ENCODE measurements around the gene SYNE2.
"Not testable (repeated sequence)": the region's sequence is repeated elsewhere in the genome, so short reads cannot be mapped to it uniquely, and the experiment has no call there.

Gene SYNE2

DNA sequence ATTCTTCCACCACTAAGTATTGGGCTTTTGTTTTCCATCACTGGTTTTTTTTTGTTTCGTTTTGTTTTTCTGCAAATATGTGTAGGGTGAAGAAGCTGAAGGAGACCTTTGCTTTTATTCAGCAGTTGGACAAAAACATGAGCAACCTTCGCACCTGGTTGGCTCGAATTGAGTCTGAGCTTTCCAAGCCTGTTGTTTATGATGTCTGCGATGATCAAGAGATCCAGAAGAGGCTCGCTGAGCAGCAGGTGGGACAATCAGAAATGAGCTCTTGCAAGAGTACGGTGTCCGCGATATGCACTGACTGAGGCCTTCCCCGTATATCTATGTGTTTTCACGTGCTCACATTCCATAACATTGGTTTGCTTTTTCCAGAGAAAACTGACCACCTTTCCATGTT lies 349.9 kb downstream of the SYNE2 start:
- DNase-seq: no peak

DNA sequence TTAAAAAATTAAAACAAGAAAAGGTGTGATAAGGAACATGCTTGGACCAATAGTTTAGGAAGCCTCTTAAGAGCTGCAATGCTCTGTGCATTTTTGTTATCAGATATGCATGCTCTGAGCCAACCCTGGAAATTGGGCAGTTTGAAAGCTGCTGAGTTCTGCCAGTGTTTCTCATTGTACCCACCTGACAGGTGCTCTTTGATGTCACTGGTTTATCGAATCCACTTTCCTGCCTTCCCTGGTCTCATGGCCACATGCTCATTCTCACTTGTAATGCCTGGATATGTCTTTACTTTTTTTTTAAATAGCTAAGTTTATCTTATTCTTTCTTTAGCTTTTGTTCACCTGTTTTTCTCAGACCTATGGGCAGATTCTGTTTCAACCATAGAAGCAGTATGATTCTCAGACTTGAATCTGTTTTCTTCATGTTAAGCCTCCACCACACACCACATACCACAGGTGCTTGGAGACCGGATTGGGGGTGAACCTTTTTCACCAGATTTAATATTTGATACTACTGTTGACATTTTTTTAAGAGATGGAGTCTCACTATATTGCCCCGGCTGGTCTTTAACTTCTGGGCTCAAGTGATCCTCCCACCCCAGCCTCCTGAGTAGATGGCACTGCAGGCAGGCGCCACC lies 350.7 kb downstream of the SYNE2 start:
- no peak for DNase-seq

DNA sequence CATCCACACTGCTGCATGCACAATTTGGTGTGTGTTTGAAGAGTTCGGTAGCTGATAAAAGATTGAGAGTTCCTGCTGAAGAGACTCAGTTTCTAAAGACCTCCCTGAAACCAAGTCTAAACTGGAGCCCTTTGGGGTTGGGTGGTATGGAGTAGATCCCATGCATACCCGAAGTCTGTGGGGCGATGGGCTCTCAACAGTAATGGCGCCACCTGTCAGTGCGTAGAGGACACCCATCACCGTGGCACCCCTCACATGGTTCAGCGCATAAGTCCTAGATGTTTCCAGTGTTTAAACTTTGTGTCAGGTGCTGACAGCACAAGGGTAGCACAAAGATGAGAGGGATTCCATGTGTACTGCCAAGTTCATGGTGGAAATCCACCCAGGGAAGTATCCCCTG lies 355.5 kb downstream of the SYNE2 start:
- DNase-seq: no peak

DNA sequence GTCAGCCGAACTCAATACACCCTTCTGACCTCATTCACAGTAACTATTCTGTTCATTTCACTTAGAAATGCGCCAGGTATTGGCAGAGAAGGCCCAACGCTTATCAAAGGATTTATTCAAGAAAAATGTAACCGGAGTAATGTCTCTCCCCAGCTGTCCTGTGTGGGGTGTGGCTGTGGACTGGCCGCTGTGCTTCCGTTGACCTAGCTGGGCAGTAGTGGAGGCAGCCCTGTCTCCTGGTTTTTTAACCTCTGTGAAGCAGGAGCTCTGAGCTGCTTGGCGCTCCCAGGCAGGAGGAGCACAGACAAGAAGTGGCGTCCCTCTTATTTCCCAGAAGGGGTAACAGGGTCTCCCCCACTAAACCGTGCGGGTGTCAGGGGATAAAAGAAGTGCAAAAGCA lies 356.2 kb downstream of the SYNE2 start:
- no peak for DNase-seq

DNA sequence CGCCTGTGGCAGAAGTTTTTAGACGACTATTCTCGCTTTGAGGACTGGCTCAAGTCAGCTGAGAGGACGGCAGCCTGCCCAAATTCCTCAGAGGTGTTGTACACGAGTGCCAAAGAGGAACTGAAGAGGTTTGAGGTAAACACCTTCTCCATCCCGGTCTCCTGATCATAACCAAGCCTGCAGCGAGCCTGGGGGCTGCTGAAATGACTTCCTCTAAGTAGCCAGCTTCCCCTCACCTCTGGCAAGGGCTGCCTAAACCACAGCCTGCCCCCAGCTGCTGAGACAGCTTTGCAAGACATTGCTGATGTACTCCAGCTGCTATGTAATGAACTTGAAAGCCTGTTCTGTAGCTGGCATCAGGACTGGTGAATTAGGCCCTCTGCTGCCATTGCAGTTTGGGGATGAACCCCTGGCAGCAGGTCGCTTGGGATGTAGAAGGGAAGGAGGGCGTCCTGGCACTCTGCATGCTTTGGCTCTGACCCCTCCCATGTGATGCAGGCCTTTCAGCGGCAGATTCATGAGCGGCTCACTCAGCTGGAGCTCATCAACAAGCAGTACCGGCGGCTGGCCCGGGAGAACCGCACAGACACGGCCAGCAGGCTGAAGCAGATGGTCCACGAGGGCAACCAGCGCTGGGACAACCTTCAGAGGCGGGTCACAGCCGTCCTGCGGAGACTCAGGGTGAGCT lies 356.8 kb downstream of the SYNE2 start:
- DNase-seq: no peak

DNA sequence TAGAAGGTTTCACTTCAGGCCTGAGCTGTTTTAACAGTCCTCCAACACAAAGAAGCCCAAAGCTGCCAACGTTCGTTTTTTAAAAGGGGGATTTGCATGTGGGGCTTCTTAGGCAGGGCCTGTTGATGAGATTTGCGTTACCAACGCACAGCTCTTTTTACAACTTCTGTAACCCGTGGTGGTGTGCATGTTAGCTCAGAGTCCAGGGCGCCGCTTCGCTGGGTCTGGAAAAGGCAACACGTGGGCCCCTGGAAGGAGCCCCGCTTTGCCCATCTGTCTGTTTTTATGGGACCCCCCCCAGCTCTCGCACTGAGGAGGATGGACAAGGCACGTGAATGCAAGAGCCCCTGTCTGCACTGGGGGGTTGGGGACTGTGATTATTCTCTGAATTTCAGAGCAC lies 357.4 kb downstream of the SYNE2 start:
- no peak for DNase-seq

DNA sequence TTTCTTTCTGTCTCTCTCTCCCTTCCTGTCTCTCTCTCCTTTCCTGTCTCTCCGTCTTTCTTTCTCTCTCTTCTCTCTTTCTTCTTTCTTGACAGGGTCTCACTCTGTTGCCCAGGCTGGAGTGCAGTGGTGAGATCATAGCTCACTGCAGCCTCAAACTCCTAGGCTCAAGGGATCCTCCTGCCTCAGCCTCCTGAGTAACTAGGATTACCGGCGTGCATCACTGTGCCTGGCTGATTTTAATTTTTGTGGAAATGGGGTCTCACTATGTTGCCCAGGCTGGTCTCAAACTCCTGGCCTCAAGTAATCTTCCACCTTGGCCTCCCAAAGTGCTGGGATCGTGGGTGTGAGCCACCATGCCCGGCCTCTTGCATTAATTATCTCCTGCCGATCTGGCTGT lies 358.1 kb downstream of the SYNE2 start:
- DNase-seq: not testable (repeated sequence)

DNA sequence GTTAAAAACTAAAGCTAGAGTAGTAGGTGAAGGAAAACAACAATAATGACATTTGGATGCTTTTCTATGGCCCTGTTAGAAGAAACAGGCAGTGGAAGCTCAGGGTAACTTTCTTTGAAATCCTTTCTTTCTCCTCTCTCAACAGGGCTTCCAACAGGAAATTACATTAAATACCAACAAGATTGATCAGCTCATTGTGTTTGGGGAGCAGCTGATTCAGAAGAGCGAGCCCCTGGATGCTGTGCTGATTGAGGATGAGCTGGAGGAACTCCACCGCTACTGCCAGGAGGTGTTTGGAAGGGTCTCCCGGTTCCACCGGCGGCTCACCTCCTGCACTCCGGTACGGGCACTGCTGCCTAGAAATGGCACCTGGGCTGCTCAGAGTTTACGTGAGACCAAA lies 359.9 kb downstream of the SYNE2 start:
- DNase-seq: no peak

DNA sequence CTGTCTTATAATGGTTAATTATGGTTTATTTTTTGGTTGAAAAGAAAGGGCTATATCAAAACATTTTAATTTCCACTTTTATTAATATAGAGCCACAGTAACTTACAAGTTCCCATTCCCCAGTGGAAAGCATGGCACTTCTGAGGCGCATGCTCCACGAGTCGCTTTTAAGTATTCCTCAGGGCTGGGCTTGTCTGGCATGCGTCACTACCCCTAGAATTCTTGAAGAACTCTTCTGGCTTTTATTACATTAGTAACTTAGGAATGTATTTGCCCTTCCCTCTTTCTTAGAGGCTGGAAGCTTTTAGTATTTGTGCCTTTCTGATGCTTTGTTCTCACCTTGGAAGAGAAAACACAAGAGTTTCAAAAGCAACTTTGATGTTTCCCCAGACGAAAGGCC lies 360.3 kb downstream of the SYNE2 start:
- no peak for DNase-seq

DNA sequence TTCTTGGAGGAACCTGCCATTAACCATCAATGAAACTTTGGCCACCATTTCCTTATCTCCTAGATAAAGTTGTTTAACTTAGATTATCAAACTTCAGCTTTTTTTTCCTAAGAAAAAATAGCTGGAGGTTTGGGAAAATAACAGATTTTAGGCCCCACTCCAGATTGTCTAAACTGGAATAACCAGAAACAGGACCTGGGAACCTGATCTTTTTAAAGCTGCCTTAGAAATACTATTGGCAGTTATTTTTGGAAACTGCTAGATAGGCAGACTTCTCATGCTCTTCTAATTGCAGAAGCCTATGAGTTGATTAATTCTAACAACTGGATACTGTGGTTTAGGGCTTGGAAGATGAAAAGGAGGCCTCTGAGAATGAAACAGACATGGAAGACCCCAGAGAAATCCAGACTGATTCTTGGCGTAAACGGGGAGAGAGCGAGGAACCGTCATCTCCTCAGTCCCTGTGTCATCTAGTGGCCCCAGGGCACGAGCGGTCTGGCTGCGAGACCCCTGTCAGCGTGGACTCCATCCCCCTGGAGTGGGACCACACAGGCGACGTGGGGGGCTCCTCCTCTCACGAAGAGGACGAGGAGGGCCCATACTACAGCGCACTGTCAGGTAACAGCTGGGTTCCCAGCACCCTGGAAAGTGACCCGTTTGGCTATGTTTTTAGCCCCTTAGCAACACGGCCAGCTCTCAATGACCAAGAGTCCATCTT lies 361.2 kb downstream of the SYNE2 start:
- no peak for DNase-seq

DNA sequence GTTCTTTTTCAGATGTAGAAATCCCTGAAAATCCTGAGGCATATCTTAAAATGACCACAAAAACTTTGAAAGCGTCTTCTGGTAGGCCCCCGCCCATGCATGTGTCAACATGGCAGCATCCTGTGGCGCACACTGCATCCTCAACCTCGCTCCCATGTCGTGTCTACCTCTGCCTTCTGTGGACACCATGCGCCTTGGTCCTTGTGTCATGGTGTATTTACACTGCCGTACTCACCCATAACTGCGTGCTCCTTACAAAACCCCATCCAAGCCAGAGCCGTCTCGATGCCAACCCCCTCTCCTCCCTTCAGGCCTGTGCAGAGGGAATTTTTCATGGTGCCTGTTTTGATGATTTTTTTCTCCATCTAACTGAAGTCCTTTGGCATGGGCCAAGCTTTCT lies 362.5 kb downstream of the SYNE2 start:
- no peak for DNase-seq

DNA sequence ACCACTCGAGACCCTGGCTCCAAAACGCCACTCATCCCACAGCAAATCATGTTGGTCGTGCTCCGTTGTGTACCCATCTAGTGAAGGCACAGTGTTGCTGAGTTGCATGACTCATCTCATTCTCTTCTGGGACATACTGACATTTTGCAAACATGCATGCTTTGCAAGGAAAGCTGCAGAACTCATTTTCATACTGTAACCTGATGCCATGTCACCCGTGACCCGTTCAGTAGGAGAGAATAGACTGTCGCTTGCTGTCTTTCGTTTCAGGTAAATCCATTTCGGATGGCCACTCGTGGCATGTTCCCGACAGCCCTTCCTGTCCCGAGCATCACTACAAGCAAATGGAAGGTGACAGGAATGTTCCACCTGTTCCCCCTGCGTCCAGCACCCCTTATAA lies 363.2 kb downstream of the SYNE2 start:
- no peak for DNase-seq

DNA sequence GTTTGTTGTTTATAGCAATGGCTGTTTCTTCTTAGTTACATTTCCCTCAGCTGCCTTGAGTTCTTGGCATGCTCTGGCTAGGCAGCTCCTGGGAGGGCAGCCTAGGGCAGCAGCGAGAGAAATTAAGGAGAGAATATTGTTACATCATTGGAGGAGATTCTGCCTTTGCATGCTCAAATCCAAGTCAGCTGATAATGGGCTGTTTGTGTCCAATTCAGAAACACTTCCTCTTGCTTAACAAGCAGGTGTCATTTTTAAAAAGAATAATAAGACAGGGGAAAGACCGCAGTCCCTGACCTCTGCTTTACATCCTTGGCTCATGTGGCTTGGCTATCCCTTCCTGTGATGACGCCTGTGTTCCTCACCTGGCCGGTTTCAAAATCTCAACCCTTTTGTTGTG lies 364.5 kb downstream of the SYNE2 start:
- DNase-seq: peak; percentile 61

DNA sequence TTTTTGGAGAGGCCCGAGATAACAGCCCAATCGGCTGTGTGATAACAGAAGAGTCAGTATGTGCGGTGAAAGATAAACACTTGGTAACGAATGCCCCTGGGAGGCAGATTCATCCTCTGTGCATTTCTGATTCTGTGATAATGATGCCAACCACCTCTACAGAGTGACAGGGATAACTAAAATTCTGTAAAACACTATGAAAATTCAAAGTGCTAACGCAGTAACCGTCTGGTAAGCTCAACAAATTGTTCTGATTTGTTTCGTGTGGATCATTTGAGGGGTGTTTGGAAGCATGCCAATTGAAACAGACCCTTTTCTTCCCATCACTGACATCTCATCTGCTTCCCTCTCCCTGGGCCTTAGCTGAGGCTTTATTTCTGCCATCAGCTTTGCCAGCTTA lies 365.0 kb downstream of the SYNE2 start:
- DNase-seq: peak; percentile 18

DNA sequence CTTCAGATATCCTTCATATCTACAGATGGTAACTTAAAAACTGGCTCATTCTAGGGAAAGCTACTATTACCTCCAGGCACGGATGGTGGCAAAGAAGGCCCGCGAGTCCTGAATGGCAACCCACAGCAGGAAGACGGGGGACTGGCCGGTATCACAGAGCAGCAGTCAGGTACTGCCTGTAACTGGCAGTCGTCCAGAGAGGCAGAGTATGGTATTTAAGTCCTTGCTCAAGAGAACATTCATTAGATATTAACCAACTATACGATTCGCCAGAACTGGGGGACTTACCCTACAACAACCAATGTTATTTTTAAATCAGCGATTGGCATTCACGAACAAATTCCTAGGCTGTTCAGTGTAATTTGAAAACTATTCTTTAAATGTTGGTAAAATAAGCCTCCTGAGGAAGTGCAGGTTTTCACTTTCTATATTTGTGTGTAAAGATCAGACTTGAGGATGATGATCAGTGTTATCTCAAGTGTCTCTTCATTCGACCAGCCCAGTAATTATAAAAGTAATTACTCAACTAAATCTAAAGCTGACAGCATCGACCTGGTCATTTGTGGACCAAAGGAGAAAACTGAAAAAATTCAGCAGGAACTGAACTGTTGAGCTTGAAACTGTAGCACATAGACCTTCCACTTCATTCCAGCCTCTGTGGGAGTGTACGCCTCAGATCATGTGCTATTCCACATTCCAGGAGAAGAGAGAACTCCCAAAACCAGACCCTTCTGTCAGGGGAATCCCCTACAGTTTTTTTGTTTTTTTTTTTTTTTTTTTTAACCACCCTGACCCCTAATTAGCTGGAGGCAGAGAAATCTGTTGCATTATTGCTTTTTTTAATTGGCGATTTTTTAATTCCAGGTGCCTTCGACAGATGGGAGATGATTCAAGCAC lies 365.8 kb downstream of the SYNE2 start:
- peak; percentile 85 for DNase-seq

DNA sequence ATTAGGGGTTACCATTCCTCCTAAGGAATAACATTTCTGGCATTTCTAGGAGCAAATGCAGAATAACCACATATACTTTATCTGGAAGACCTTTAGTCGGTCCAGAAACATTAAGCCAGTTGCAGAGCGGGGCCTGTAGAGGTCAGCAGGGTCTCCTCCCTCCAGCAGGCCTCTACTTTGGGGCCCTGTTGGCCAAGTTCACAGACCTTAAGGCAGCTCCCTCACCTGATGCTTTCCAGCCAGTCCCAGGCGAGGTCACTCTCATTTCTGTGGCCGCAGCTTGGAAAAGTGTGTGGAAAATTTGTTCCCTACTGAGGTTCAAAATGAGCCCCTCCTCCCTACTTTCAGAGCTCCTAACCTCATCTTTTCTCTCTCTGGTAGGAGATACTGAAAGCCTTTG lies 367.3 kb downstream of the SYNE2 start:
- no peak for DNase-seq

DNA sequence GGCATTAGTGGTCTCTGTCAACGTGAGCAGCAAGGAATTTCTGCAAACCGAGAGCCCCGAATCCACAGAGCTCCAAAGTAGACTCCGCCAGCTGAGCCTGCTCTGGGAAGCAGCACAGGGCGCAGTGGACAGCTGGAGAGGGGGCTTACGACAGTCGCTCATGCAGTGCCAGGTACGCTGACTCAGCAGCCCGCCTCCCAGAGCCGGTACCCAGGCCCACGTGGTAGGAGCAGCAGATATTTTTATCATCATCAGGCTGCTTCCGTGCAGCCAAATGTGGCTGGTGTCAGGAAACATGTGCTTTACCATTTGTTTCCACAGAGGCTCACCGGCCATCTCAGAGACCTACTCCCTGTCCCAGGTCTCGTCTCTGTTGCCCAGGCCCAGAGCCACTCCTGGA lies 367.7 kb downstream of the SYNE2 start:
- DNase-seq: no peak

DNA sequence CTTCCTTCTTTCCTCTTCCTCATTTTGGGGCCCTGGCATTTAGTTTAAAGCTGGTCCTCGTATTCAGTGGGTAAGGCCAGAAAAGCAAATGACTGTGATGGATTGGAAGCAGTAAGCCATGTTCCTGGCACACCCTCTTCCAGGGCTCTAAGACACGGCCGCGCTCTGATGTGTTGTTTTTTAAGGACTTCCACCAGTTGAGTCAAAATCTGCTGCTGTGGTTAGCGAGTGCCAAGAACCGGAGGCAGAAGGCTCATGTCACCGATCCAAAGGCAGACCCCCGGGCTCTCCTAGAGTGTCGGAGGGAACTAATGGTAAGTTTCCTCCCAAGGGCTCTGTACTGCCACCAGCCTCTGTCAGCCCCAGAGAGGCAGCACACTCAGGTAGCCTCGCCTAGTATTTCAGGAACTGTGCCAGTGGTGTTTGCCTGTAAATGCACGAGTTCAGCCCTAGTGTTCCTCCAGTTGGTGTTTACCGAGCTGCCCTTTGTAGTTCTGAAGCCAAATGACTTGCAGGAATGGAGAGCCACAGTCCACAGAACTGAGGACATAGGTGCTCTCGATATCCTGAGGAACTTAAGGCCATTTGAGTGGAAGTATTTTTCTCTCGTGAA lies 368.7 kb downstream of the SYNE2 start:
- DNase-seq: no peak

DNA sequence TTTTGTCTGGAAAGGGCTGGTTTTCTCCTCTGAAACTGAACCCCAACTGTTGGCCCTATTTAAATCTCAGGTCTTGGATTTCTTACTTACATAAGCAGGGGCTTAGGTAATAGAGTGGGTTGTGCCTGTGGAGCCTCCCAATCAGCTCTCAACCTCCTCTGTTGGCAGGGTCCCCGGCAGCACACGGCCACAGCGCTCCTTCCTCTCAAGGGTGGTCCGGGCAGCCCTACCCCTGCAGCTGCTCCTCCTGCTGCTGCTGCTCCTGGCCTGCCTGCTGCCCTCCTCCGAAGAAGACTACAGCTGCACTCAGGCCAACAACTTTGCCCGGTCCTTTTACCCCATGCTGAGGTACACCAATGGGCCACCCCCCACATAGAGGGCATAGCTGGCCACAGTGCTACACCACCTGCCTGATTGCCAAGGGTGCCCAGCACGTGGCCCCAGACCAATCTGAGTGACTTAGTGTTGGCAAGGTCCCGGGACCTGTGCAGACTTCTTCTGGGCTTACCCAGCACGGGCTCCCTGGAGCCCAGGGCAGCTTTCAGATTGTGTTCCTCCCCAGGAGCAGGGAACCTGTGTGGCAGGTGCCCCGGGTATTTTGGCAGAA lies 372.4 kb downstream of the SYNE2 start:
- no peak for DNase-seq

DNA sequence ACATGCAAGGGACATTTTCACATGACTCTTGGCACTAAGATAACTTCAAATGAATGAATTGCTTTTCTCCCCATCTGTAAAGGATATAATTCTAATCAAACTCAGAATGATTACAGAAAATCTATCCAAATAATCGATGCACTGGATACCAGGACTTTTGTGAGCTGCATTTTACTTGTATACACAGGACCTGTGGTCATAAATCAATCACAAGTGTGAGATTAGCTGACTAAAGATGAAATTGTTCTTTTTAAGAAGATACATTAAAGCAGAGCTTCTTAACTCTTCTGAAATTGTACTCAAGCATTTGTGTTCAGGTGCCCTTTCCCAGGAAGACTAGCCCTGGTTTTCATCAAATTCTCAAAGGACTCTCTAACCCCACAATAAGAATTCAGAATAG lies 375.1 kb downstream of the SYNE2 start:
- no peak for DNase-seq

DNA sequence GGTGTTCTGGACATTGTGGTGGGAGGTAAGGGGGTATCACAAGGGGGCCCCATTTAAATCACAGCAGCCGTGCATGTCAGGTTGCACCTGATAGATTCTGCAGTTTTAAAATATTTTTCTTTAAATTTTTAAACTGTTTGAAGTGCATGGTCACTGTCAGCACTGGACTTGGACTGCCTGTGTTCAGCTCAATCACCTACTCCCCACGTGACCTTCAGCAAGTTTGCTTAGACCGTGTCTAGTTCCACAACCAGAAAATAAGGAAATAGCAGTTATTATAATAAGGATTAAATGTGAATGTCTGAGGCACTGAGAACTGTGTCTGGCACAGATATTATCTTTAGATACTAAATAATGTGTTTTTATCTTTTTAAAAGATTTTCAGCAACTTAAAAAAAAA lies 376.7 kb downstream of the SYNE2 start:
- no peak for DNase-seq

DNA sequence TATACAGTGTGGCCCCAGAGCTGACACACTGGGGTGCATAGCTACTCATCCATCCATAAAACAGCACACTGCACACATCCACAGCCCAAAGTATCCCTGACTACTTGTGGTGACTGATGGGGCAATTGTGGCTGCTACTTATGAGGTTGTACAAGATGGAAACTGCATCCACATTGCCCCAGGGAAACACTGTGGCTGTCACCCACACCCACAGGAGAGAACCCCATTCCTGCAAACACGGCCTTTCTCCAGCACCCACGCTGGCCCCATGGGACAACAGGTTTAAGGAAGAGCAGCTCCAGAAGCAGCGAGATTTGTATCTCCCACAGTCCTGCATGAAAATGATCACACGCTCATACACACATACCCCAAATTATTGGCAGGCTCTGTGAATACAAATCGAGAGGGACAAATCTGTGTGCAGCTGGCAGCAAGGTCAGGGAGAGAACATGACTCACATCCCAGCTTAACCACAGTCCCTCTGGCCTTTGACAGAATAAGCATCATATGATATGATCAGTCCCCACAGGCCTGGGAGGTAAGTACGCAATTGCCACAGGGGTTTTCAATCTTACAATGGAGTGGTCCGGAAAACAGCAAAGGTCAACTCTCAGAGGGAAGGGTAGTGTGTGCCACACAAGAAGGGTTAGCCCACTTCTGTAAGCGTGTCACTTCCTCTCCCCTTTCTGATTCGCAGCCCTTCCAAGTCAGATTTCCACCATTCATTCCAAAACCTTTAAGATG lies 379.5 kb downstream of the SYNE2 start:
- no peak for DNase-seq
